Heart left ventricle (tissue), 16 donors: ENCODE measurements around the gene FAM131C. TPM values are rescaled to one million over a fixed set of nuclear protein-coding genes. Genes with fewer than 3 reads are reported as not detected.
A peak's percentile ranks its signal among the peaks of the same experiment; 100 is the strongest.

Experiments used
- ATAC-seq, 4 donors: fragments of 200-7000 bp; cut with Tn5 transposase; one replicate each; pipeline ENCODE4 v1.9.1; 2020 to 2022; ENCODE audit warnings: moderate library complexity in 4 of 4, mild to moderate bottlenecking in 3 of 4, moderate number of reproducible peaks in 1 of 4
- DNase-seq, 5 donors: peaks; one replicate each; pipeline ENCODE4 v3.0.0-alpha.2; 2020
- H3K27ac ChIP-seq, 12 donors: fragments of 200-600 bp; sonication (generic) in 4 of 12; one replicate each; pipeline versions ENCODE4 v1.5.0 to v1.8.0; 2016 to 2022; ENCODE audit warnings: mild to moderate bottlenecking in 2 of 12
- H3K27me3 ChIP-seq, 9 donors: fragments of 200-600 bp; sonication (generic) in 2 of 9; one replicate each; pipeline versions ENCODE4 v1.5.1 to v1.8.0; 2016 to 2022; ENCODE audit warnings: mild to moderate bottlenecking in 3 of 9
- H3K36me3 ChIP-seq, 9 donors: fragments of 200-600 bp; sonication (generic) in 2 of 9; one replicate each; pipeline versions ENCODE4 v1.5.0 to v1.8.0; 2018 to 2022; ENCODE audit warnings: mild to moderate bottlenecking in 2 of 9
- H3K4me1 ChIP-seq, 12 donors: fragments of 200-600 bp; sonication (generic) in 4 of 12; one replicate each; pipeline versions ENCODE4 v1.5.0 to v1.8.0; 2016 to 2022; ENCODE audit warnings: mild to moderate bottlenecking in 3 of 12
- H3K4me3 ChIP-seq, 12 donors: fragments of 200-600 bp; sonication (generic) in 4 of 12; one replicate each; pipeline versions ENCODE4 v1.5.0 to v1.8.0; 2017 to 2022; ENCODE audit warnings: mild to moderate bottlenecking in 9 of 12, moderate library complexity in 4 of 12
- H3K9me3 ChIP-seq, 12 donors: fragments of 200-600 bp; sonication (generic) in 4 of 12; one replicate each; pipeline versions ENCODE4 v1.5.0 to v1.8.0; 2016 to 2022; ENCODE audit warnings: mild to moderate bottlenecking in 1 of 12
- CTCF ChIP-seq, 12 donors: fragments of 200-600 bp; sonication (generic) in 4 of 12; IDR thresholded peaks; one replicate each; pipeline versions ENCODE4 v1.5.0 to v1.8.0; 2018 to 2022; ENCODE audit warnings: antibody characterized with exemption in 12 of 12, mild to moderate bottlenecking in 5 of 12
- POLR2A ChIP-seq, 2 donors: fragments of 450-650 bp; IDR thresholded peaks; one replicate each; pipeline ENCODE4 v1.6.1; 2017; ENCODE audit warnings: antibody characterized with exemption in 2 of 2, mild to moderate bottlenecking in 2 of 2, moderate library complexity in 2 of 2
- WGBS, 4 donors: extraction: QIAGEN DNeasy Blood & Tissue Kit in 2 of 4; methylation state at CpG; one replicate each; pipeline versions ENCODE4 v1.1.5 to v1.1.7; 2013 to 2018; 5-methylcytosine and 5-hydroxymethylcytosine counted together
- intact Hi-C, 10 donors: fragments of 100-400 bp; cut with DNase I; formaldehyde crosslinking; loops; one replicate each; pipeline versions ENCODE4 v1.11.1 to v1.14.2; 2022
- long read RNA-seq, 3 donors: library from polyadenylated mRNA; unstranded; transcript quantifications; one replicate each; pipeline ENCODE4 v2.0.0, GENCODE V29; 2020 to 2021
- polyA plus RNA-seq, 2 donors: library from polyadenylated mRNA; stranded (reverse); fragments of 200-250 nt; gene quantifications; one replicate each; pipeline ENCODE4 v1.2.3, GENCODE V29; 2013
- total RNA-seq, 9 donors: library from RNA; depleted of rRNA in 2 of 9; stranded (reverse); fragments of >200 nt in 2 of 9; fragmentation: NEBNext Ultra II Directional in 3 of 9; extraction: Animal tissue kit (Norgen Biotek cat#: 25700) in 3 of 9; gene quantifications; one replicate each; pipeline versions ENCODE4 v1.1.0 to v1.2.4, GENCODE V29; 2016 to 2023
- donor health status: ischemic (EF 13 %, LVEDD 7.1; RV severe dilation, severe dysfunction).
- donor health status: healthy with polysubstance abuse.
- donor health status: DM: no; HTN: yes; CAD: no.
- donor health status: DM: no; HTN: no; CAD: no.
- donor health status: ischemic (EF 25% LVEDD 6.9; RV normal size, moderate dysfunction).
- donor health status: ischemic (EF 25% LVEDD 5.7; RV mildly dilated, moderate dysfunction).
- donor health status: healthy.
- donor health status: DM: yes; HTN: yes; CAD: no.
- donor health status: ischemic (EF 35%, LVEDD 5.7; RV mildly dilated, moderate dysfunction).
- donor health status: nonischemic (EF 11% LVEDD 7.7; RV severe dilation, severe dysfunction).
- donor health status: DM: yes; HTN: yes; CAD: no.
- donor health status: PGD.
- donor health status: ischemic (EF 29% LVEDD 5.4; RV normal size, mild dysfunction).
- donor health status: nonischemic (EF 23%, LVEDD 6.1; RV moderate dilation, normal function).

The FAM131C gene
- total RNA-seq (10 to 100 TPM in 1 of 9 donors, 1 to 10 TPM in 8; 1.2 to 17.8 (median 3.4) TPM), polyA plus RNA-seq (1 to 10 TPM; 1.1 to 9.3 TPM)
- long read RNA-seq, donor 1, transcript FAM131C-201 (7 exons, 1,695 nt) = major isoform, 16 of 22 reads
- long read RNA-seq, donor 1, partial matches to known transcripts = 4 of 22 reads
- long read RNA-seq, donor 1, other reads (novel, unspliced or antisense) = 2 of 22 reads
- long read RNA-seq, donor 2, partial matches to known transcripts = 0 of 2 reads
- long read RNA-seq, donor 2, other reads (novel, unspliced or antisense) = 2 of 2 reads
- long read RNA-seq, donor 3, transcript FAM131C-201 (7 exons, 1,695 nt) = major isoform, 5 of 8 reads
- long read RNA-seq, donor 3, partial matches to known transcripts = 0 of 8 reads
- long read RNA-seq, donor 3, other reads (novel, unspliced or antisense) = 3 of 8 reads

- TF ChIP-seq POLR2A (IDR thresholded peaks at IDR 0.05) = no peak
- peak in 9 of 12 donors; percentile 23 to 72 (median 37) for TF ChIP-seq CTCF (IDR thresholded peaks at IDR 0.05)
- DNase-seq (no peak), ATAC-seq (peak in 2 of 4 donors; percentile 5 to 10)
- intact Hi-C loops = no loop called here
- H3K9me3 ChIP-seq = no peaks in the 10 kb centered on the region
- H3K4me1 ChIP-seq = peaks cover 0 to 47% (median 18%) of the 10 kb centered on the region in 12 donors
- peak within 1 kb of the TSS in 2 of 12 donors; percentile 13 to 50 for H3K27ac ChIP-seq
- 2 to 7% (median 5%) methylated on average over 17 to 54 of the region's 54 CpGs for WGBS, 4 donors
- H3K27me3 ChIP-seq = peaks cover 0 to 22% (median 0%) of the 10 kb centered on the region in 9 donors
- H3K4me3 ChIP-seq = peak within 1 kb of the TSS; percentile 19 to 65 (median 48)
- no peaks in the 10 kb centered on the region for H3K36me3 ChIP-seq
Observed at GRCh38 chr1:16073490-16074119, at the start of gene FAM131C. Gene FAM131C (minus strand): TSS chr1:16073651. CDS start chr1:16073442, 209 bp downstream.

GRCh38 chr1:16122916-16123315, 49.5 kb upstream of the FAM131C start:
- peak in 1 of 5 donors; percentile 11 for DNase-seq
- ATAC-seq = no peak

GRCh38 chr1:16122350-16122881, 49.0 kb upstream of the FAM131C start:
- ATAC-seq (no peak), DNase-seq (peak in 2 of 5 donors; percentile 26 to 33)
- H3K4me3 ChIP-seq = no peak overlapping the region
- no peaks in the 10 kb centered on the region for H3K27me3 ChIP-seq
- no peak for TF ChIP-seq CTCF (IDR thresholded peaks at IDR 0.05)
- no peak for TF ChIP-seq POLR2A (IDR thresholded peaks at IDR 0.05)
- H3K27ac ChIP-seq = no peak overlapping the region
- H3K4me1 ChIP-seq = peaks cover 0 to 16% (median 5%) of the 10 kb centered on the region in 12 donors
- WGBS, 4 donors = 84 to 100% (median 88%) methylated on average over 2 to 4 of the region's 4 CpGs
- H3K36me3 ChIP-seq = peaks cover 0 to 44% (median 36%) of the 10 kb centered on the region in 9 donors
- H3K9me3 ChIP-seq = no peaks in the 10 kb centered on the region
- intact Hi-C loops = loop anchor here in 1 of 10 donors (5.0 kb wide), 1 partner anchor 35 kb away; no protein-coding TSS in a partner anchor

More at GRCh38 chr1:16122916-16123315, 49.5 kb upstream of the FAM131C start:
- Histone ChIP-seq H3K36me3 (peaks cover 0 to 48% (median 36%) of the 10 kb centered on the region in 9 donors), H3K4me1 (peaks cover 0 to 22% (median 10%) of the 10 kb centered on the region in 12 donors), H3K4me3 (no peak overlapping the region), H3K27ac (no peak overlapping the region), H3K9me3 (no peaks in the 10 kb centered on the region), H3K27me3 (no peaks in the 10 kb centered on the region)
- 77 to 87% (median 84%) methylated on average over 6 of the region's 6 CpGs for WGBS, 4 donors
- intact Hi-C loops = loop anchor here in 1 of 10 donors (5.0 kb wide), 1 partner anchor 36 kb away; no protein-coding TSS in a partner anchor
- TF ChIP-seq CTCF (IDR thresholded peaks at IDR 0.05) = no peak
- no peak for TF ChIP-seq POLR2A (IDR thresholded peaks at IDR 0.05)
